Umbilical cord (tissue), 2 donors: Measurements from ENCODE around the gene XNDC1N. TPM values are rescaled to one million over a fixed set of nuclear protein-coding genes. Genes with fewer than 3 reads are reported as not detected.

Source experiments
- DNase-seq: peaks from one replicate; pipeline ENCODE4 v3.0.0-alpha.2; 2015; ENCODE audit warnings: low spot score
- total RNA-seq: library from RNA; depleted of rRNA; stranded (reverse); fragments of >200 nt; gene quantifications from one replicate; pipeline ENCODE4 v1.2.3, GENCODE V29; 2014; ENCODE audit warnings: low replicate concordance; ENCODE audit not compliant: insufficient read depth

Gene XNDC1N
- 35.6 TPM for total RNA-seq

- DNase-seq = peak; percentile 97
Measured at GRCh38 chr11:71927820-71928736, at the start of gene XNDC1N. Gene XNDC1N, minus strand, starts transcription at chr11:71928594. Its CDS starts 5,241 bp downstream, at chr11:71923353.

DNA sequence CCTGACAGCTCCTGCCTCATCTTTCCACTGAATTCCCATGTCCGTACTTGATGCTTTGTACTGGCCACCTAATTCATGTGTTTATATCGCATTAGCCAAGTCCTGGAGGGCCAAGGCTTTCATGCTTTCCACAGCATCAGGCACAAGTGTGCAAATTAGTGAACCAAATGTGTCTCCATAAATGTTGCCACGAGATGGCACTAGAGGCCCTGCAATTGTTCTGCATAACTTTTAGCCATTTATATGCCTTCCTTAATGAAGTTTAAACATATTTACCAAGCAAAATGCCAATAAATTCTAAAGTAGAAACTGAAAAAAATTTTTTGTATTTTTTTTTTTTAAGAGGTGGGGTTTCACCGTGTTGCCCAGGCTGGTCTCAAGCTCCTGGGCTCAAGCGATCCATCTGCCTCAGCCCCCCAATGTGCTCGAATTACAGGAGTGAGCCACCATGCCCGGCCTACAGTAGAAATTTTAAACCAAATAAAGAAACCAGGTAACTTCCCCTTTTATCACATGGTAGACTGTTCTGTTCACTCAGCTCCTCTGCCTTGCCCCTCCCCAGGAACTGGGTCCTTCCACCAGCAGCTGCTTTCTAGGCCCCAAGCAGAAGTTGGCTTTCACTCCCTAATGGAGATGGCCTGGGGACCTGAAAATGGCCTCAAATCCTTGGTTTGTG, 49.5 kb upstream of the XNDC1N start:
- peak; percentile 43 for DNase-seq

- no peak for DNase-seq
Measured at GRCh38 chr11:71977090-71977489, 48.7 kb upstream of the XNDC1N start.

DNA sequence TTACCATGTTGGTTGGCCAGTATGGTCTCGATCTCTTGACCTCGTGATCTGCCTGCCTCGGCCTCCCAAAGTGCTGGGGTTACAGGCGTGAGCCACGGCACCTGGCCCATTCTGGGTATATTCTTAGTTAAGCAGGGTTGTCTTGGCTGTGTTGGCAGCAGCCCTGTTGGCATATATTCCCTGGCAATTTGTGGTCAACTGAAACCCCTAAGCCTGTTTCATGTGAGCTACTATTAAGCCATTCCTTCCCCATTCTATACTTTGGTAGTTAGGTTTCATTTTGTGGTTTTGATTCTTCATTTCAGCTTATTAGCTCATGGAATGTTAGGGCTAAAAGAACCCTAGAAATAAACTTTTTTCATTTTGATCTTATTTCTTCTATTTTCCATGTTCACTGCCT, 48.2 kb upstream of the XNDC1N start:
- no peak for DNase-seq

DNA sequence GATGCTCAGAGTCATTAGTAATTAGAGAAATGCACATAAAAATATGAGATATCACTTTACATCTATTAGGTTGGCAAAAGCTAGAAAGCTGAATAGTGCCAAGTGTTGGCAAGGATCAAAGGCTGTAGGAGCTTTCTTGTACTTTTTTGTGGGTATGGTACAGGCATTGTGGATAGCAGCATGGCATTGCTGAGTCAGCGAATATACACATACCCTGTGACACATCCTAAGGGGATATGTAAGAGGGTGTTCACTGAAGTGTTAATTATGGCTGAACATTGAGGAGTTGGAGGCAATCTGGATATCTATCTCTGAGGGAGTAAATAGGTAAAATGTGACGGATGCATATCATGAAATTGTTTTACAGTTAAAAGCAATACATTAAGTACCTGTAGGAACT, 43.3 kb upstream of the XNDC1N start:
- DNase-seq = no peak

DNA sequence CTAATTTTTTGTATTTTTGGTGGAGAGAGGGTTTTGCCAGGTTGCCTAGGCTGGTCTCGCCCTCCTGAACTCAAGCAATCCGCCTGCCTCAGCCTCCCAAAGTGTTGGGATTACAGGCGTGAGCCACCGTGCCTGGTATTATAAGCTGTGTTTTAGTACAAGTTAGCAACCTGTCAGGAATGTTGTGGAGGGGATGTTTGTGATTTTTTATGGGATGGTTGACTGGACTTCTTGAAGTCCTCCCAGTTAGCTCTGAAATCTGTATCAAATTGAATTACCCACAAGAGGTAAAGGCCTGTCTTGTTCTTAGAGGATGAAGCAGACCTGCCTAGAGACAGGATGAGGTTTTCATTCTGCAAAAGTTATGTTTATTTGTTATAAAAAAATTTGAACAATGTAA, 36.2 kb upstream of the XNDC1N start:
- no peak for DNase-seq

DNA sequence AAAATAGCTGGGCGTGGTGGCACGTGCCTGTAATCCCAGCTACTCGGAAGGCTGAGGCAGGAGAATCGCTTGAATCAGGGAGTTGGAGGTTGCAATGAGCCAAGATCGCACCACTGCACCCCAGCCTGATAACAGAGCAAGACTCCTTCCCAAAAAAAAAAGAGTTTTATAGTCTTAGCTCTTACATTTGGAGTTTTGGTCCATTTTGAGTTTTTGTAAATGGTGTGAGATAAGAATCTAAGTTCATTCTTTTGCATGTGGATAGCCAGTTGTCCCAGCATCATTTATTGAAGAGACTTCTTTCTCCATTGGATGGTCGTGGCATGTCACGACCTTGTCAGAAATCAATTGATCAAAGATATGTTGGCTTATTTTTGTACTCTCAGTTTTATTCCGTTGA, 35.1 kb upstream of the XNDC1N start:
- no peak for DNase-seq

DNA sequence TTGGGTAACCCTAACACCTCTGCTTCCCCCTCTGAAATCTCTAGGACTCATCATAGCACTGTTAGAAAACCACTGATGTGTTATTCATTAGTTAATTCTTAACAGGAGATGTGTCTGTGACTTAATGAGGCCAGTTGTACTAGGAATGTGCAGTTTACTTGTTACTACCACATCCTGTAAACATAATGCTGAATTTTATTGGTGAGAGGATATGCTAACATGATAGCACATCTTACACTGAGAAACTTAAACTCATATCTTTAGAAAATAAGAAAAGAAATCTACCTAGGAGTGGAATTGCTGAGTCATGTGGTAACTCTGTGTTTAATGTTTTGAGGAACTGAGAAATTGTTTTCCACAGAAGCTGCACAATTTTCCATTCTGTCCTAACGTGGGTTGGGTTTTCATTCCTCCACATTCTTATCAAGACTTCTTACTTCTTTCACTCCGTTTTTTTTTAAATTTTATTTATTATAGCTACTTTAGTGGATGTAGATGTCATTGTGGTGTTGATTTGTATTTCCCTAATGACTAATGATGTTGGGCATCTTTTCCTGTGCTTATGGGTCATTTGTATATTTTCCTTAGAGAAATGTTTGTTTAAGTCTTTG, 34.1 kb upstream of the XNDC1N start:
- DNase-seq = no peak

- no peak for DNase-seq
Measured at GRCh38 chr11:71955898-71956456, 27.6 kb upstream of the XNDC1N start.

DNA sequence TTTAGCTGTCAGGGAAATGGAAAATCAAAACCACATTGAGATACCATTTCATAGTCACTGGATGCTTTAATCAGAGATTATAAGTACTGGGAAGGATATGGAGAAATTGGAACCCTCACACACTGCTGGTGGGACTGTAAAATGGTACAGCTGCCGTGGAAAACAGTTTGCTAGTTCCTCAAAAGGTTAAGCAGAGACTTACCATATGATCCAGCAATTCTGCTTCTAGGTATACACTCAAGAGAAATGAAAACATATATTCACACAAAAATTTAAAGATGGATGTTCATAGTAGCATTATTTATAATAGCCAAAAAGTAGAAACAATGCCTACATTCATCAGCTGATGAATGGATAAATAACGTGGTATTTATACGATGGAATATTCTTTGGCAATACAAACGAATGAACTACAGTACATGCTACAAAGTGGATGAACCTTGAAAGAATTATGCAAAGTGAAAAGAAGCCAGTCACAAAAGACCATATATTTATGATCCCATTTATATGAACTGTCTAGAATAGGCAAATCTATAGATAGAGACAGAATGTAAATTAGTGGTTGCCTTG, 23.4 kb upstream of the XNDC1N start:
- no peak for DNase-seq

DNA sequence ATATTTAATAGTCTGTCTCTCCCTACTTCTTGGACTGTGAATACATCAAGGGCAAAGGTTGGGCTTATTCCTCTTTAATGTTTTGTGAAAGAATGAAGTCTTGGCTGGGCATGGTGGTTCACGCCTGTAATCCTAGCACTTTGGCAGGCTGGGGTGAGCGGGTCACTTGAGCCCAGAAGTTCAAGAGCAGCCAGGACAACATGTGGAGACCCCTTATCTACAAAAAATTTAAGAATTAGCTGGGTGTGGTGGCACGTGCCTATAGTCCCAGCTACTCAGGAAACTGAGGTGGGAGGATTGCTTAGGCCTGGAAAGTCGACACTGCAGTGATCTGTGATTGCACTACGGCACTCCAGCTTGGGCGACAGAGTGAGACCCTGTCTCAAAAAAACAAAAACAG, 20.6 kb upstream of the XNDC1N start:
- no peak for DNase-seq

DNA sequence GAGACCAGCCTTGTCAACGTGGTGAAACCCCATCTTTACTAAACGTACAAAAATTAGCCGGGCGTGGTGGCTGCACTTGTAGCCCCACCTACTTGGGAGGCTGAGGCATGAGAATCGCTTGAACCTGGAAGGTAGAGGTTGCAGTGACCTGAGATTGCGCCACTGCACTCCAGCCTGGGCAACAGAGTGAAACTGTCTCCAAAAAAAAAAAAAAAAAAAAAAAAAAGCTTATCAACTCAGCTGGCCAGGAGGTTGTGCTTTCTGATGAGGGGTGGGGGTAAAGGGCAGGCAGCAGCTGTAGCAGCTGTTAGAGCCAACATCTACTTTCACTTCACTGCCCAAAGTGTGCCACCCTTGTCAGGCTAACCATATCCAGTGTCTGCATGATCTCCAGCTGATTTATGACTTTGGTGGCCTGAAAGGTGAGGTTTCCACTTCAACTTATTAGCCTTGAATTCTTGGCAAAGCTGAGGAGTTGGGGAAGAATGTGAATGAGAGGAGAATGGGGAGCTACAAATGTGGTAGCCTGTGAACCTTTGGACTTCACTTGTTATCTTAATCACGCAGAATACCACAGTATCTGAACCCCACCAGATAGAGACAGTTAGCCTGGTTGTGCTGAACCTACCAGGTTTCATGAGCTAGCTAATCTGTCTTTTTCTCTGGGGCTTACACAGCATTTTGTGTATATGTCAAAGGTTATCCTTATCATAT, 20.1 kb upstream of the XNDC1N start:
- DNase-seq = peak; percentile 30

GRCh38 chr11:71947498-71947897, 19.1 kb upstream of the XNDC1N start:
- DNase-seq = no peak

DNA sequence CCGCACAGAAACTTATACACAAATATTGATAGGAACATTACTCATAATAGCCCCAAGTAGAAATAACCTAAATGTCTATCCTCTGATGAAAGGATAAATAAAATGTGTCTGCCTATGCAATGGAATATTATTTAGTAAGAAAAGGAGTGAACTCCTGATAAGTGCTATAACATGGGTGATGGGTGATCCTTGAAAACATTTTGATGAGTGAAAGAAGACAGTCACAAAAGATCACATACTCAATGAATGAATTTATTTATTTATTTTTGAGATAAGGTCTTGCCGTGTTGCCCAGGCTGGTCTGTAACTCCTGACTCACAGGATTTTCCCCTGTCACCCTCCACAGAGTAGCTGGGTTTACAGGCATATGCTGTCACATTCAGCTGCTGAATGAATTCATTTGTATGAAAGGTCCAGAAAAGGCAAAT, 17.8 kb upstream of the XNDC1N start:
- DNase-seq = no peak

DNA sequence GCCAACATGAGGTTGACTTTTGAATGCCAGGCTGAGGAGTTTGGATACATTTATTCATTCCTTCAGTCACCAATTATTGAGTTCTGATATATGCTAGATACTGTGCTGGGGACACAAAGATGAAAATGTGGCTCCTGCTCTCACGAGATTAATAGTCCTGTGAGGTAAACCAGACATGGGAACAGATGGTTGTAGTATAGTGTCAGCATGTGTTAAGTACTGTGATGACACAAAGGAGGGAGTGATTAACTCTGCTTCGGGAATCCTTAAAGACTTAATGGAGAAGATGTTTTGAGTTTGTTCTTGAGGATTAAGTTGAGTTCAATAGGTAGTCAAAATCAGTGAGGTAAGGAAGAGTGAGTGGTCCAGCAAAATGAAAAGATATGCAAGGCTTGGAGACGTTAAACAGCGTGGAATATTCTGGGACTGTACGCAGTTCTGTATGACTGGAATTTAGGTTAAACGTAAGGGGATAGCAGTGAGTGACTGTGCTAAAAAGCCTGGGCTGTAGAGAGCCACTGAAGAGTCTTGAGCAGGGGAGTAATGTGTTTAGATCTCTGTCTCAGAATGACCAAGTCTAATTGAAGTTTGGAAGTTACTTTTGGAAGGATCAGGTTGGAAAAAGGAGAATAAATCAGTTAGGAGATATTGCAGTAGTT, 12.3 kb upstream of the XNDC1N start:
- DNase-seq = no peak

DNA sequence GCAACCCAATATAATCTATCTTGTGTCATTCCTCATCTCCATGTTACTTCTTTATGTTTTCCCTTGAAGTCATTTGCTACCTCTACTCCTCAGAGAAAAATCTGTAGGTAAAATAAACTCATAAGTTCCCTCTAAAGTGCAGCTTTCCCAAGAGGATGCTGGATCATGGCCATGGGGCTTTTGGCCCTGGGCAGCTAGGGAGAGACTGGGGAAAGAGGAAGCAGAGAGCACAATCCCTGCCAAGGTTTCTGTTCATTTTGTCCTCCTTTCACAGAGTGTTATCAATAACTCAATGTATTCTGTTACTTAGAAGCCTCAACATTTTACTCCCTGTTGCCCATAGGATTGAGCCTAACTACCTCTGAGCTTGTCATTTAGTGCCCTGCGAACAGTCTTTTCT, 9.4 kb upstream of the XNDC1N start:
- DNase-seq = no peak

DNA sequence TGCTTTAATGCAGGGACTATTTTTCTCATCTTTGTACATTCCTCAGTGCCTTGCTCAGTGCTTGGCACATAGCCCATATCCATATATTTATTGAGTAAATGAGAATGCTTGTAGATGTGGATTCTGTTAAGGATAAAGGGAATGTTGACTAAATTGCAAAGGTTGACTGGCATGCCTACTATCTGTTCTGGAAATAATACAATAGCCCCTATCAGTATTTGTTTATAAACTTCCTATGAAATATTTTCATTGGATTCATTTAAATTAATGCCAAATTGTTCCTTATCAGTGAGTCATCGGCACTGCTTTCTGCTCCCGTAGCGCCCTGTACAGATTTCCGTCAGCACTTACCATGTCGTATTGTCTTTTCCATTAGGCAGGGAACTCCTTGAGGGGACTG, 8.4 kb upstream of the XNDC1N start:
- DNase-seq = no peak

DNA sequence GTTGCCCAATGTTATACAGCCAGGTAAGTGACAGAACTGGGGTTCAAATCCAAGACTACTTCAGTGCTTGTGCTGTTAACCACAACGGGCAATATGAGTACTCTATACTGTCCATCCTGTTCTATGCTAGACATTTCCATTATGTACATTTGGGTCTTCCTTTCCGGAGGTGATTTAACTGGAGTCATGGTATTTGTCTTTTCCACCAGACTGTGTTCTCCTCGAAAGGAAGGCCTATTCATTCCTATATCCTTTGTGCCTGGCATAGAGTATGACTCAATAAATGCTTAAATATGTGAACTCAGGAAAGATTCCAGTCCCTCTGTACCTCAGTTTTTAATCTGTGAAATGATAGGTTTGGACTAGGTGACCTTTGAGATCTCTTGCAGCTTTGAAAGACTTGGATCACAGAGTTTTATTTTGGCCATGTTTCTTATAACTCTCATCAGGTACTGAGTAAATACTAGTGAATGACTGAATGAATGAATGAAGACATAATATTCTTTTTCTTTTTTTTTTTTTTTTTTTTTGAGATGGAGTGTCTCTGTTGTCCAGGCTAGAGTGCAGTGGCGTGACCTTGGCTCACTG, 7.0 kb upstream of the XNDC1N start:
- DNase-seq = no peak

DNA sequence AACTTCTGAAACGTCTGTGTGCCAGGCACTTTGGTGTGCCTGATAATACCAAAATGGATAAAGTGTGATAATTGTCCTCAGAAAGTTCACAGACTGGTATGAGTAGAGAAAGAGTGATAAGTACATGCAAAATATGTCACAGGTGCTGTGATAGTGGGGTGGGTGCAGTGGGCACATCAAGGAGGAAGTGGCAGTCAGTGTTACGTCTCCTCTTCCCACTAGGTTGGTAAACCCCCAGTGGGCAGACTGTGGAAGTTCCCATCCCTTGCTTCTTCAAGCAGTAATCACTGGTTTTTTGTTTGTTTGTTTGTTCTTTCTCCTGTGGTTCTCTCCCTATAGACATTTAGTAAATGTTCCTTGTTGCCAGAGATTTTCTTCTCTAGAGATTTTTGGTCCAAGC, 5.8 kb upstream of the XNDC1N start:
- no peak for DNase-seq
